ENCODE measurements around the gene LENG9. TPM values are rescaled to one million over a fixed set of nuclear protein-coding genes. Genes with fewer than 3 reads are reported as not detected.
A peak's percentile ranks its signal among the peaks of the same experiment; 100 is the strongest.

The LENG9 gene
- total and polyA plus RNA-seq, 2 experiments from 2014 or later, result 7.6 TPM; not detected in 1

DNA sequence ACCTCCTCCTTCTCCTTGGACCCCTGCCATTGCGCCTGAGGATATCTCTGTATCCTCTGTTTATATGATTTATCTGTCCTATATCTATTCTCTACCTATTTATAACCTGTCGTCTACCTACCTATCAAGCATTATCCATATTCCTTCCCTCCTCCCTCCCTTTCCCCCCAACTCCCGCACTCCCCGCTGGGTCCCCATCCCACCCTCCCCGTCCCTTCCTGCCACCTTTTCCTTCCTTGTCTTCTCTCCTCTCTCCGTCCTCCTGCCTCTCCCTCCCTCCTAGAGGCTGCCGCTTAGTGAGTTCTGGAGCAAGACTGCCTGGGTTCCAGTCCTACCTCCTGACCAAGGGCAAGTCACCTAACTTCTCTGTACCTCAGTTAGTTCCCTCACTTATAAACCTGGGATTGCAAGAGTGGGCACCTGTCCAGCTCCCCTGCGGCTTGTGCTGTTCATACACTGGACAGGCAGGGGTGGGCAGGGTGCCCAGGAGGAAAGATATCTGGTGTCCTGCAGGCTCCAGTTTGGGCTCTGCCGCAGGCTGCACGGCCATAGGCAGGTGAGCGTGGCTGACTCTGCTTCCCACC lies 32.2 kb downstream of the LENG9 start:
- H3K4me3 ChIP-seq, result peak overlapping the region; percentile 36
- DNase-seq (ENCODE audit: low read depth in 1 of 2, low spot score in 1 of 2), result peak in 1 of 2 donors; percentile 70
- no peaks in the 10 kb centered on the region for H3K36me3 ChIP-seq

DNA sequence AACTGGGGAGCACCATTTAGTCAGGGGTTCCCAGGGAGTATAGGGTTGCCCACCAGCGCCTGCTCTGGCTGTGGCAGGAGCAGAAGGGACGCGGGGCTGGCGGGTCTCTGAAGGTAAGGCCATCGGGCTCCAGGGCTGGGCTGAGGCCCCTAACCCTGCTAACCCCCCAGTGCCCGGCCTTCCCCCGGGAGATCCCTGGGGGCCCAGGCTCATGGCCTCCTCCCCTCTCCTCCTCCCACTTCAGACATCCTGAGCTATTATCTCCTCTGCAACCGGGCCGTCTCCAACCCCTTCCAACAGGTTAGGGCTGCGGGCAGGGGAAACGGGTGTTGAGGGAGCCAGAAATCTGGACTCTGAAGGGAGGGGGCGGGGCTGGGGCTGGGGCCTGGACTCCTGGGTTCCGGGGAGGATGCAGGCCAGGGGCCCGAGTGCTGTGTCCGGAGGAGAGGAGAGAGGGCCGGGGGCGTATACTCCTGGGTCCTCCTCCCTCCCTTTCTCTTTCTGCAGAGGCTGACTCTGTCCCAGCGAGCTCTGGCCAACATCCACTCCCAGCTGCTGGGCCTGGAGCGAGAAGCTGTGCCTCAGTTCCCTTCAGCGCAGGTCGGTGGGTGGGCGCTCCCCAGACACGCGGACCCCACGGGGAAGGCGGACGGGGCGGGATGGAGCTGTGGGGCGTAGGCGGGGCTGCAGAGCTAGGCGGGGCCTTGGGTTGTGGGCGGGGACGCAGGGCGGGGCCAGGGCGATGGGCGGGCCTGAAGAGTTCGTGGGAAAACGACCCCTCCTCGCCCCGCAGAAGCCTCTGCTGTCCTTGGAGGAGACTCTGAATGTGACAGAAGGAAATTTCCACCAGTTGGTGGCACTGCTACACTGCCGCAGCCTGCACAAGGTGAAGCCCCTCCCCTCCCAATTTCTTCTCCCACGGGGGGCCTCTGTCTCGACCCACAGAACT lies 33.0 kb downstream of the LENG9 start:
- Histone ChIP-seq H3K9me3 (ENCODE audit: low read depth) (no peaks in the 10 kb centered on the region), H3K27me3 (peaks cover 5% of the 10 kb centered on the region), H3K4me1 (ENCODE audit: low read depth) (peaks cover 3% of the 10 kb centered on the region), H3K4me3 (peak overlapping the region; percentile 36), H3K36me3 (no peaks in the 10 kb centered on the region), H3K27ac (no peak overlapping the region)
- DNase-seq (ENCODE audit: low read depth in 1 of 2, low spot score in 1 of 2), result peak; percentile 51 to 89
- TF ChIP-seq CTCF (IDR thresholded peaks at IDR 0.05; ENCODE audit: low read depth, low read length), result peak; percentile 8

More for the DNA sequence above, 32.2 kb downstream of the LENG9 start:
- Histone ChIP-seq H3K4me1 (ENCODE audit: low read depth) (peaks cover 9% of the 10 kb centered on the region), H3K9me3 (ENCODE audit: low read depth) (no peaks in the 10 kb centered on the region), H3K27ac (no peak overlapping the region), H3K27me3 (no peaks in the 10 kb centered on the region)
- no peak for TF ChIP-seq CTCF (IDR thresholded peaks at IDR 0.05; ENCODE audit: low read depth, low read length)

DNA sequence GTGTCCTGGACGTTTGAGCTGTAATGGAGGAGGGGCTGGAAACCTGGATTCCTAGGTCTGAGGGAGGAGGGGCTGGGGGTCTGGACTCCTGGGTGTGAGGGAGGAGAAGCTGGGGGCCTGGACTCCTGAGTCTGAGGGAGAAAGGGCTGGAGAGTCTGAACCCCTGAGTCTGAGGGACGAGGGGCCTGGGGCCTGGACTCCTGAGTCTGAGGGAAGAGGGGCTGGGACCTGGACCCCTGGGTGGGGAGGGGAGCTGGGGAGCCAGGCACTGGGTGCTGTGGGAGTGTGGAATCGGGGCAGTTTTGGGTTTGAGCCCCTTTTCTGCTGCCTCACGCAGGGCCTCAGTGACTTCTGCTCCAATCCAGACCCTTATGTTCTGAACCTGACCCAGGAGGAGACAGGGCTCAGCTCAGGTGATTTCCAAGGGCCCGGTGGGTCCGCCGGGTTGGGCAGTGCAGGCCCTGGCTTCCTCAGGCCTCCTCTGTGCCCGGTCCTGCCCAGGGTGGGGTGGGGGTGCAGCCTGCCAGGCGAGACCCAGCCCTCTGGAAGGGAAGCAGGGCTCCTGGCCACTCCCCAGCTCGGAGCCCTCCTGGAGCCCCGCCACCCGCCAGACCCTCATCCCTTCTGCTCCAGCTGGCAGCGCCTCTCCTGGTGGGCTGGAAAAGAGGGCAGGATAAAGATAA lies 33.9 kb downstream of the LENG9 start:
- Histone ChIP-seq H3K4me3 (no peak overlapping the region), H3K9me3 (ENCODE audit: low read depth) (no peaks in the 10 kb centered on the region), H3K27ac (no peak overlapping the region), H3K27me3 (peaks cover 5% of the 10 kb centered on the region), H3K4me1 (ENCODE audit: low read depth) (no peaks in the 10 kb centered on the region), H3K36me3 (no peaks in the 10 kb centered on the region)
- TF ChIP-seq CTCF (IDR thresholded peaks at IDR 0.05; ENCODE audit: low read depth, low read length), result no peak
- DNase-seq (ENCODE audit: low read depth in 1 of 2, low spot score in 1 of 2), result no peak

GRCh38 chr19:54429176-54429495 lies 34.4 kb downstream of the LENG9 start:
- Histone ChIP-seq H3K27ac (no peak overlapping the region), H3K4me1 (ENCODE audit: low read depth) (no peaks in the 10 kb centered on the region), H3K36me3 (no peaks in the 10 kb centered on the region), H3K27me3 (peaks cover 9% of the 10 kb centered on the region), H3K9me3 (ENCODE audit: low read depth) (no peaks in the 10 kb centered on the region), H3K4me3 (no peak overlapping the region)
- DNase-seq (ENCODE audit: low read depth in 1 of 2, low spot score in 1 of 2), result no peak
- no peak for TF ChIP-seq CTCF (IDR thresholded peaks at IDR 0.05; ENCODE audit: low read depth, low read length)

DNA sequence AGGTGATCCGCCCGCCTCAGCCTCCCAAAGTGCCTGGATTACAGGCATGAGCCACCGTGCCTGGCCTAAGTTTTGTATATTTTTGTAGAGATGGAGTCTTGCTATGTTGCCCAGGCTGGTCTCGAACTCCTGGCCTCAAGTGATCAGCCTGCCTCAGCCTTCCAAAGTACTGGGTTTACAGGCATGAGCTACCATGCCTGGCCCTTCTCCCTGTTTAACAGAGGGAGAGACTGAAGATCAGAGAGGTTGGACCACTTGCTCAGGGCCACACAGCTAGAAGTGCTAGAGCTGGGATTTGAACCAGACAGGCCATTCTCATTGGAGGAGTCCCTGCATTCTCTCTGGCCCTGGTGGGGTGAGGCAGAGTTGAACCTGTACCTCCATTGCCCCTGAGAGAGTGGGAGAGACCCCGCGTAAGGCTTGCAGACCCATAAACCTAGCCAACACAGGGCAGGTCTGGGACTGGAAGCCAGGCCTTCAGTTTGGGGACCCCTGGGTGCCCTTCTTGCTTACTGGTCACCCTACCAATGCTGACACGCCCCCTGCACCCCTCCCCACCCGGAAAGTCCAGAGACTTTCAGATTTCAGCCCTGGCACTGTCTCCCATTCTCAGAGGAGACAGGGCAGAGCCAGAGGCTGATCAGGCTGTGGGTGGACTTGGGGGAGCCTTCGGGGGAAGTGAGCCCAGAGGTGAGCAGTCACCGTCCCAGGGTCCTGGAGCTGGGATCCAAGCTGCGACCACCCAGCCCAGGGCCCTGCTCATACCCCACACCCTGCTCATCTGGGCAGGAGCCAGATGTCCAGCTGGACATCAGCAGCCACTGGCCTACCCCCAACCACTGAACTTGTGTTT lies 35.0 kb downstream of the LENG9 start:
- no peak overlapping the region for H3K27ac ChIP-seq
- H3K27me3 ChIP-seq, result peaks cover 11% of the 10 kb centered on the region
- H3K36me3 ChIP-seq, result no peaks in the 10 kb centered on the region
- H3K4me3 ChIP-seq, result no peak overlapping the region
- no peaks in the 10 kb centered on the region for H3K9me3 ChIP-seq (ENCODE audit: low read depth)
- H3K4me1 ChIP-seq (ENCODE audit: low read depth), result no peaks in the 10 kb centered on the region
- DNase-seq (ENCODE audit: low read depth in 1 of 2, low spot score in 1 of 2), result no peak
- no peak for TF ChIP-seq CTCF (IDR thresholded peaks at IDR 0.05; ENCODE audit: low read depth, low read length)
